NOMO-1 treated with DMSO at 0.1 percent for 48 hours (cell line): ENCODE data around the gene LHPP.
"Not testable (repeated sequence)": the region's sequence is repeated elsewhere in the genome, so short reads cannot be mapped to it uniquely, and the experiment has no call there.

Source experiments
- DNase-seq: peaks from one replicate; lab custom pipeline; 2025; ENCODE audit not compliant: unreplicated experiment; lab: John Stamatoyannopoulos, UW

The LHPP gene

DNA sequence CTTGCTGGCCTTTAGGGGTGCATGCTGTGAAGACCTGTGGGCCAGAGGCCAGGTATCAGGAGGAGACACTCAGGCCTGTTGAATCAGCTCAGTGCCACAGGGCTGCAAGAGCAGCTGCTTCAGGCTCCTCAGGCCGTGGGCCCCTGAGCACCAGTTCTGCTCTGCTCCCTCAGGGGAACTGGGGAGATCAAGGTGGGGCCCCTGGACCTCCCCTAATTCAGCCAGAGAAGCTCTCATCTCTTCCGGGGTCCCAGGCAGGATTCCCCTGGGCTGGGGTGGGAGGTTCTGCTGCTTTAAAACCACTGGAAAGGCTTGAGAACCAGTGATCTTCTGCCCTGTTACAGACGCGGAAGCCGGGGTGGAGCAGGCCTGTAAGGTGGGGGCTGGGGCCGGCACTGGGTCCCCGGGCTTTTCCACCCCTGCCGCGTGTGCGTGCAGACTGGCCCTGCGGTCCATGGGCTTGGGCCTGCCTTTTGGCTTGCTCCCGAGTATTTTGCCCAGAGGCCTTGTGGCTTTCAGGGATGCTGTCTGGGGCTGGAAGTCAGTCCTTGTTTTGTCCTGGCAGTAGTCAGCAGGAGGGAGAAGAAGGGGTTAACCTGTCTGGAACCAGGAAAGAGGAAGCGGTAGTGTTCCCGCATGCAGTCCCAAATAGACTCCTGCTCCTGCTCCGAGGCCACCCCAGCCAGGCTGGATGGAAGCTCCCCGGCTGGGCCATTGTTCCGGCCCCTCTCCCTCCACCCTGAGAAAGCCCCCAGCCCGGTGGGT lies 74.3 kb downstream of the LHPP start:
- DNase-seq = peak; percentile 26

GRCh38 chr10:124536496-124537050 lies 75.0 kb downstream of the LHPP start:
- DNase-seq = no peak

- no peak for DNase-seq
Measured at GRCh38 chr10:124537166-124537725, 75.6 kb downstream of the LHPP start.

GRCh38 chr10:124537891-124538290 lies 76.3 kb downstream of the LHPP start:
- DNase-seq = no peak

- DNase-seq = no peak
Measured at GRCh38 chr10:124538706-124539105, 77.1 kb downstream of the LHPP start.

GRCh38 chr10:124539935-124540641 lies 78.5 kb downstream of the LHPP start:
- DNase-seq = no peak

DNA sequence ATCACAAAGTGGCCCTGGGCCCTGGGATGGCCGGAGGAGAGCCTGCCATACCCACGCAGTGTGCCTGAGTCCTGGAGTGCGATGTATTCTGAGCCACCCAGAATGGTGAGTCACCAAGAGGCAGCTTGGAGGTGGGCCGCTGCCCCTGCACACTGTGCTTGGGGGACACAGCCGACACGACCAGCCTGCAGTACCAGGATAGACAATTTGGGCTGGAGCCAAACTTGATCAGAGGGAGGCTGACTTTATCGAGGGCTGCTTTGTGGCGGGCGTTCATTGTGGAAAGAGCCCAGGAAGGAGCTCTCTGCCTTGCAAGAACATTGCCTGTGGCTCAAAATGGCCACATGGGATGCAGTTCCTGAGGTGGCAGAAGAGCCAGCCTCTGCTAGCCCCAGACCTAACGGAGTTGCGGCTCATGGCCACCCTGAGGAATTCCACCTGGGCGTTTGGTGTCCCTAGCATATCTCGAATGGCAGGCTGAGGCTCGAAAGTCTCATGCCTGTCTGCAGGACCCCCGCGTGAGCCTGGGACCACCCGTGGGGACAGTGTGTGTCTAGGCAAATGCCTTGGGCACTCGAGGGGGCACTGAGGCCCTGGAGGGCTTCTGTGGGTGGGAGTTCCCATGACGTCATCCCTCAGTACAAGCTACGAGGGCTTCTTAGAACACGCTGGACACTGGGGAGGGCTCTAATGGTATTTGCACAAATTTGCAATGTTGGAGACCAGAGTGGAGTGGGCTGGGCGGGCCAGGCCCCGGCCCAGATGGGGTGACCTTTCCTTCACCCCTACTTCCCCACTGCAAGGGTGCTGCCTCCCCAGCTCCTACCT lies 79.7 kb downstream of the LHPP start:
- no peak for DNase-seq

GRCh38 chr10:124542336-124542735 lies 80.7 kb downstream of the LHPP start:
- no peak for DNase-seq

DNA sequence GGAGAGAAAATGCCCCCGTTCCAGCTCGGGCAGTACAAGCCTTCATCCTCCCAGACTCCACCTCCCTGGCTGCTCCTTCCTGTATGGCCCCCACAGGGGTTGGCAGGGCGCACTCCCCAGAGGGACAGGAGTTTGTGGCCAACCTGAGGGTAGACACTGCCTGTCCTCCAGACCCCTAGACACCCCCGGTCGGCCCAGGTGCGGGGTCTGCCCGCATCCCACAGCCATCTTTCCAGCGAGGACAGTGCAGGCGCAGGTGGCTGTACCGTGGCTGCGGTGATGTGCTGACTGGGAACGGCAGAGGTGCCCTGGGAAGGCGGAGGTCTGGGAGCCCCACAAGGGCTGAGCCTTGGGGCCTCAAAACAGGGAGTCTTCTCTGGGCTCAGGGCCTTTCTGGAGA lies 81.5 kb downstream of the LHPP start:
- no peak for DNase-seq

DNA sequence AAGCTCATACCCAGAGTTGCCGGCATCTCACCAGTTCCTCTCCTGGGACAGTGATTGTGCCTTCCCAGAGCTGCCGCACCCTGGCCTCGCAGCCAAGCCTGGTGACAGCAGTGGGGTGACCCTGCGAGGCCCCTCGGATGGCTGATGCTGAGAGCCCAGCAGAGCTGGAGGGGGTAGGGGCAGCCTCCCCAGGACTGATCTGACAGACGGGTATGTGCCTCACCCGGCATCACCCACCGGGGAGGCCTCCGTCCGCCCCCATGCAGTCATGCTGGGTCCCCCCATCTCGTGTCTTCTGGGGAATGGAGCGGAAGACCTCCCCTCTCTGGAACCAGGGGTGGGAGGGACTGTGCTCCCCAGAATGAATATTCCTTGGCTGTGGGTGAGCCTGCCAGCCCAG lies 82.3 kb downstream of the LHPP start:
- no peak for DNase-seq

DNA sequence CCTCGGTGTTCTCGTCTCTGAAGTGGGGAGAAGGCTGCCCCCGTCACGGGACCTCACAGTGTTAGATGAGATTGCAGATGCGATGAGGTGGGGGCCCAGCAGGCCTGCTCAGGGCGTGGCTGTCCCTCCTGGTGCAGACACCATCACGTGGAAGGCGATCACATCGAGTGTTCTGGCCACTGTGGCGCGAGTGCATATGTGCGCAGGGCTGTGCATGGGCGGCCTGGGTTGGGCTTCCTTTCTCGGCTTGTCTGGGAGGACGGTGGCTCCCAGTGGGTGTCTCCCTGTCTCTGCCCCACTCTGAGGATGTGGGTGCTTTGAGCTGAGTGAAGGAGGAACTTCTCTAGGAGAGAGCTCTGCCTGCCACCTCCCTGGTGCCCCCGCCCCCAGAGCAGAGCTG lies 83.1 kb downstream of the LHPP start:
- DNase-seq = no peak

DNA sequence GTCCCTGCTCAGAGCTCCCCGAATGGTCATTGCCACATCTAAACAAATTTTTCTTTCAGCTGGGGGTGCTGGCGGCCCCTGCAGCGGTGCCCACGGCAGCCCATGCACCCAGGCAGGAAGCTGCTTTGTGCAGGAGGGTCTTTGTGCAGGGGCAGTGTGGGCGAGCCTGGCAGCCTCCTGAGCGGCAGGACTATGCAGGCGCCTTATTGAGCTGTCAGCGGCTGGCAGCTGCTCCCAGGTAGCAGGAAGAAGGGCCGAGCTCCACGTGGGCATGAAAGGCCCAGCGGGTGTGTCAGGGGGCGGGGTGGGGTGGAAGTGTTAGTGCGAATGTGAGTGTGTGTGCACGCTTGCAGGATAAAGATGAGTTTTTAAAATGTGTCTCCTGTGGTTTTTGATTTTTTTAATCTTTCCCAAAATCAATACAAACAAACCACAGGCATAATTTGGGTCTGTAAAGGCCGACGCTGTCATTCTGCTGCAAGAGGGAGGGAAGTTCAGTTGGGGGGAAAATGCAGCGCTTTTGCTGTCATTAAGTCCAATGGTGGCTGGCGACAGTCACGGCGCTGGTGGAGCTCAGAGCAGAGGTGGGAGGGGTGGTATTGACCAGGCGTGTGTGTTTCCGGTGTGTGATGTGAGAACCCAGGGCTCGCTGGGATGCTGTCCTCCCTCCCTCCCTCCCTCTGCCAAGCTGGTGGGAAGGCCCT lies 83.9 kb downstream of the LHPP start:
- DNase-seq = no peak

GRCh38 chr10:124546055-124546369 lies 84.4 kb downstream of the LHPP start:
- no peak for DNase-seq

GRCh38 chr10:124546957-124547646 lies 85.5 kb downstream of the LHPP start:
- DNase-seq = no peak

GRCh38 chr10:124547647-124548168 lies 86.1 kb downstream of the LHPP start:
- DNase-seq = no peak

- not testable (repeated sequence) for DNase-seq
Measured at GRCh38 chr10:124549171-124549570, 87.5 kb downstream of the LHPP start.

GRCh38 chr10:124550293-124551034 lies 88.8 kb downstream of the LHPP start:
- DNase-seq = no peak

DNA sequence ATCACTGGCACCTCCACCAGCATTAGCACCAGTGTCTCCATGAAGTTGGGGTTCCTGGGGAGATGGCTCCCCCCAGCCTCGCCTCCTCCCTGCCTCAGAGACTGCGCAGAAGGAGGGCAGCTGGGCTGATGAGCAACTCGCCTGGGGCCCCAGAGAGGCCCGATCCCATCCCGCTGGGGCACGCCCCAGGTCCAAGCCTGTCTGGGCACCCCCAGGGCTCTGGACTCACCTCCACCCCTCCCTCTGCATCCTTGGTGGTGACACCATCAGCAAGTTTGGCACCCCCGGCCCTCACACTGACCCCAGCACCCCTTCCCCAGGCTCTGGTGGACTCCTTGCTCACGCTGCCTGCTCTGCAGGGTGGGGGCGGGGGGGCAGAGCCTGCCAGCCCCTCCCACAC lies 89.5 kb downstream of the LHPP start:
- DNase-seq = no peak

- DNase-seq = no peak
Measured at GRCh38 chr10:124551755-124552154, 90.1 kb downstream of the LHPP start.
